Thyroid gland (tissue), 4 donors: Measurements from ENCODE around the gene TELO2.

ENCODE experiments used
- CTCF ChIP-seq, 6 experiments: fragments of 200-600 bp in 3 of 6; fragments of 450-650 bp in 3 of 6; sonication (generic) in 3 of 6; IDR thresholded peaks; one replicate each; pipeline ENCODE4 v1.5.1; 2016 to 2019; ENCODE audit warnings: antibody characterized with exemption in 6 of 6, mild to moderate bottlenecking in 2 of 6, inconsistent platforms in 1 of 6, moderate library complexity in 1 of 6
- POLR2A ChIP-seq, 2 donors: fragments of 450-650 bp; IDR thresholded peaks; one replicate each; pipeline ENCODE4 v1.6.1; 2017; ENCODE audit warnings: antibody characterized with exemption in 2 of 2, mild to moderate bottlenecking in 2 of 2, moderate library complexity in 1 of 2

GRCh38 chr16:1548233-1548632, 55.1 kb downstream of the TELO2 start:
- no peak for TF ChIP-seq CTCF (IDR thresholded peaks at IDR 0.05)
- no peak for TF ChIP-seq POLR2A (IDR thresholded peaks at IDR 0.05)
